ENCODE measurements around the gene NANOGP8. TPM values are rescaled to one million over a fixed set of nuclear protein-coding genes. Genes with fewer than 3 reads are reported as not detected.

NANOGP8 gene
- total and polyA plus RNA-seq, 4 donors: 0.61 to 1.0 TPM; not detected in 2

DNA sequence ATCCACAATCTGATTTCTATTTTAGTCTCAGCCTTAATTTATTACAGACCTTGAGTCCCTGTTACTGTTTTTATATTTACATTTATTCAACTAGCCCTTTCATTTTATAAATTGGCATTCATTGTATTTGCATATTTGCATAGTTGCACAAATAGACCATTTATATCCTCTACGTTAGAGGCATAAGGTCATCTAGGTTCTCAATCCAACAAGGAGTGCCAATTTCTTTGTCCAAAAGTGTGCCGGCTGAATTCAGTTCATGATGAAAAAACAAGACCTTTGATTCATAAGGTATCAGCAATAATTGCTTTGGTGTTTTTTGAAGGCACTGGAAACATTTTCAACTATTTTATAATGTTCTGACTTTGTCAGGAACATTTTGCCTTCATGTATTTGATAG, 33.9 kb upstream of the NANOGP8 start:
- no peaks in the 10 kb centered on the region for H3K27me3 ChIP-seq (ENCODE audit: control insufficient read depth, insufficient read depth, low read length)
- H3K27ac ChIP-seq (ENCODE audit: low read depth, low read length): no peak overlapping the region
- no peaks in the 10 kb centered on the region for H3K4me1 ChIP-seq (ENCODE audit: control insufficient read depth, insufficient read depth, low read length)
- no peak overlapping the region for H3K4me3 ChIP-seq (ENCODE audit: low read depth, low read length)
- no peak for DNase-seq (ENCODE audit: low read depth in 4 of 6, low spot score in 6 of 6)
- no peaks in the 10 kb centered on the region for H3K9me3 ChIP-seq (ENCODE audit: control insufficient read depth, insufficient read depth, low read length)
- WGBS (ENCODE audit: insufficient coverage): no CpG with 5 or more reads among the region's 2 CpGs
- H3K36me3 ChIP-seq (ENCODE audit: control insufficient read depth, insufficient read depth, low read length): no peaks in the 10 kb centered on the region

DNA sequence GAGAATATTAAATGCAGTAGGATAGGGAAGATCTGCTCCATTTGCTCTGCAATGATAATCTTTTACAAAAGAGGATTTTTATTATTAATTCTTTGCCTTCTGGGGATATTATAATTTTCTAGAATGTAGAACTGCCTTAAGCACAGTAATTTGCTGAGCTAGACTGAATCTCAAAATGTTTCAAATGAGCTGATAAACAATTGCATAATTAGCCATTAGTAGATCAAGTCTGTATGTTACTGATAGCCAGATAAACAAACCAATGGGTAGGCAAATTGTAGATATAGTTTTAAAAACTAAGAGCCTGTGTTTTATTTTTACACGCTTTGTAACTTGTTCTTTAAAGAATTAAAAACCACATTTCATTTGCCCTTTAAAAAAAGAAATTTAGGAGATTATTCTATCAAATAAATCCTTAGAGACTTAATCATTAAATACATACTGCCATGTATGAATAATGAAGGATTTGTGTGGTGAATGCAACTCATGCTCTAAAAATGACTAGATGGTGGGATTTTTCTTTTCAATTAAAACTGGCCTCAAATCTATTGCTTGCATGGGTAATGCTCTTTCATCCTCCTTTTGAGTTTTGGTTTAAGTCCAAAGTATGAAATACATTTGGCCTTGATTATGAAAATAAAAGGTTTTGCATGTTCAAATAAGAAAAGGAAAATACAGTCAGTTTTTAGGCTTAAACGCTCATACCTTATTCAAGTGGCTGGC, 32.6 kb upstream of the NANOGP8 start:
- H3K9me3 ChIP-seq (ENCODE audit: control insufficient read depth, insufficient read depth, low read length): no peaks in the 10 kb centered on the region
- no CpG with 5 or more reads among the region's 2 CpGs for WGBS (ENCODE audit: insufficient coverage)
- no peak for DNase-seq (ENCODE audit: low read depth in 4 of 6, low spot score in 6 of 6)
- no peak overlapping the region for H3K27ac ChIP-seq (ENCODE audit: low read depth, low read length)
- H3K4me3 ChIP-seq (ENCODE audit: low read depth, low read length): no peak overlapping the region
- no peaks in the 10 kb centered on the region for H3K4me1 ChIP-seq (ENCODE audit: control insufficient read depth, insufficient read depth, low read length)
- no peaks in the 10 kb centered on the region for H3K27me3 ChIP-seq (ENCODE audit: control insufficient read depth, insufficient read depth, low read length)
- H3K36me3 ChIP-seq (ENCODE audit: control insufficient read depth, insufficient read depth, low read length): no peaks in the 10 kb centered on the region

DNA sequence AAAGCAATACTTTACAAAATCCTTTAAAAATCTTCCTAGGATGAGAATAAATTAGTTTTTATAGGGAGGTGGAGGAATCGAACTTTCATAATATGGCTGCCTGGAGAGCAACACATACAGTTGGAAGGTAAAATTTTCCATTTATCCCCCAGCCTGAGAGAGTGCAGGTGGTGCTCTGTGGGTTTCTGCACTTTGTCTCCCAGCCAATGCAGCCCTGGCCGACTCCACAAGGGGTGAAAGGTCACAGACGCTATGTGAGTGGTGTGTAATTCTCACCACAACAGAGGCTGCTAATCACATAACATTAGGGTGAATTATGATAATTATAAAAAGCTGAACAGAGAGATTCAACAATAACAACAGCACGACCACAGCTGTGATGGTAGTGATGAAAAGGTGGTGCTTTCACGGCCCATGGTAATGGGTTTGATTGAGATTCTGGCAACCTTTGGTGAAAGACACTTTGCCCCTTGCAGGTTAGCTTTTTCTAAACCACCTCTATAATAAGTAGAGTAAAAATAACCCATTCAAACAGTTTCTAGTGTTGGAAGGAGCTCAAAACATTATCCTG, 30.1 kb upstream of the NANOGP8 start:
- H3K27ac ChIP-seq (ENCODE audit: low read depth, low read length): no peak overlapping the region
- H3K27me3 ChIP-seq (ENCODE audit: control insufficient read depth, insufficient read depth, low read length): no peaks in the 10 kb centered on the region
- no CpG with 5 or more reads among the region's 5 CpGs for WGBS (ENCODE audit: insufficient coverage)
- DNase-seq (ENCODE audit: low read depth in 4 of 6, low spot score in 6 of 6): peak in 2 of 6 donors; percentile 19 to 38
- H3K4me3 ChIP-seq (ENCODE audit: low read depth, low read length): no peak overlapping the region
- no peaks in the 10 kb centered on the region for H3K36me3 ChIP-seq (ENCODE audit: control insufficient read depth, insufficient read depth, low read length)
- H3K4me1 ChIP-seq (ENCODE audit: control insufficient read depth, insufficient read depth, low read length): no peaks in the 10 kb centered on the region
- H3K9me3 ChIP-seq (ENCODE audit: control insufficient read depth, insufficient read depth, low read length): no peaks in the 10 kb centered on the region

DNA sequence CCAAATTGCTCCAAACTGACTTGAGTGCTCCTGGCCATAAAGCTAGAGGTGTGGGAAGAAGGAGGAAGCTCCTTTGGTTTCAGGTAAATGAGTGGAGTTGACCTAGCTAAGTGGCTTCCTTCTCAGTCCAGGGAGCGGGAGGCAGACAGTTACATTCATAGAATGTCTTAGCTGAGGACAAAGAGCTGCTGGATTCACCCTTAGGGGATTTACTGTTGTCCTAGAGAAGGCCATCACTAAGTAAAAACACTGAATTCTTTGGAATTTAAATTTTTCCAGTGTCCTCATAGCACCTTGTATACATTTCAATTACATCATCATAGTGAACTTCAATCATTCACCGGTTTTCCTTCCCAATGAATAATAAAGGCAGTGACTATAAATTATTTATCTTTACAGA, 27.3 kb upstream of the NANOGP8 start:
- no peak for DNase-seq (ENCODE audit: low read depth in 4 of 6, low spot score in 6 of 6)
- Histone ChIP-seq H3K9me3 (ENCODE audit: control insufficient read depth, insufficient read depth, low read length) (no peaks in the 10 kb centered on the region), H3K4me1 (ENCODE audit: control insufficient read depth, insufficient read depth, low read length) (no peaks in the 10 kb centered on the region), H3K27ac (ENCODE audit: low read depth, low read length) (no peak overlapping the region), H3K4me3 (ENCODE audit: low read depth, low read length) (no peak overlapping the region), H3K27me3 (ENCODE audit: control insufficient read depth, insufficient read depth, low read length) (no peaks in the 10 kb centered on the region), H3K36me3 (ENCODE audit: control insufficient read depth, insufficient read depth, low read length) (no peaks in the 10 kb centered on the region)
- no CpG with 5 or more reads among the region's 2 CpGs for WGBS (ENCODE audit: insufficient coverage)

DNA sequence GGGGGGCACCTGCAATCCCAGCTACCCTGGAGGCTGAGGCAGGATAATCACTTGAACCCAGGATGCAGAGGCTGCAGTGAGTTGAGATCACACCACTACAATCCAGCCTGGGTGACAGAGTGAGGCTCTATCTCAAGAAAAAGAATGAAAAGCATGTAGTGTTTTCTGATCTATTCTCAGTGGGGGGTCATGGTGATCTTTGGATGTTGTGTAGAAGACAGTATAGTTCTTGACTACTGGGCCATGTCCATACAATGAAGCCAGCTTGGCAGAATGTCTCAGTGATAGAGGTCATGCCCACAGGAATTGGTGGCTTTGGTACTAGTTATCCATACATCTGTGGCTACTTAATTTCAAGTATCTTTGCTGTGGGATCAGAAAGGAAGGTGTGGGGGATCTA, 26.8 kb upstream of the NANOGP8 start:
- no peaks in the 10 kb centered on the region for H3K4me1 ChIP-seq (ENCODE audit: control insufficient read depth, insufficient read depth, low read length)
- H3K27ac ChIP-seq (ENCODE audit: low read depth, low read length): no peak overlapping the region
- H3K9me3 ChIP-seq (ENCODE audit: control insufficient read depth, insufficient read depth, low read length): no peaks in the 10 kb centered on the region
- no peaks in the 10 kb centered on the region for H3K36me3 ChIP-seq (ENCODE audit: control insufficient read depth, insufficient read depth, low read length)
- no peaks in the 10 kb centered on the region for H3K27me3 ChIP-seq (ENCODE audit: control insufficient read depth, insufficient read depth, low read length)
- H3K4me3 ChIP-seq (ENCODE audit: low read depth, low read length): no peak overlapping the region
- no peak for DNase-seq (ENCODE audit: low read depth in 4 of 6, low spot score in 6 of 6)

DNA sequence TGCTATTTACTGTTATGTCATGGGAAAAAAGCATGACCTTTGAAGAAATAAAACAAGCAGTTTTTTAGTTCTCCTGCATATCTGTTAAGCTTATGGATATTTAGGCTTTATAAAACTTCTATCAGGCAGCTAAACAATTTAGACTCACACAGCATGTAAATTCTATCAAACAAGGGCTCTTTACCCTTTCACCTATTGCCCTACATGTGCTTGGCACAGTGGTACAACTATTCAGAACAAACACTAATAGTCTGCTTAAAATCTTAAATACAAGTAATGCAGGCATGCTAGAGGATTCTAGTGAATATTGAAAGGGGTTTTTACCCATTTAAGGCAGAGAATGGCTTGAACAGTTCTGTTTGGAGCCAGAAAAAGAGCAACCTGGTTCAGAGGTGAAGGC, 23.4 kb upstream of the NANOGP8 start:
- Histone ChIP-seq H3K4me3 (ENCODE audit: low read depth, low read length) (no peak overlapping the region), H3K36me3 (ENCODE audit: control insufficient read depth, insufficient read depth, low read length) (no peaks in the 10 kb centered on the region), H3K9me3 (ENCODE audit: control insufficient read depth, insufficient read depth, low read length) (no peaks in the 10 kb centered on the region), H3K4me1 (ENCODE audit: control insufficient read depth, insufficient read depth, low read length) (no peaks in the 10 kb centered on the region), H3K27me3 (ENCODE audit: control insufficient read depth, insufficient read depth, low read length) (no peaks in the 10 kb centered on the region), H3K27ac (ENCODE audit: low read depth, low read length) (no peak overlapping the region)
- DNase-seq (ENCODE audit: low read depth in 4 of 6, low spot score in 6 of 6): no peak

DNA sequence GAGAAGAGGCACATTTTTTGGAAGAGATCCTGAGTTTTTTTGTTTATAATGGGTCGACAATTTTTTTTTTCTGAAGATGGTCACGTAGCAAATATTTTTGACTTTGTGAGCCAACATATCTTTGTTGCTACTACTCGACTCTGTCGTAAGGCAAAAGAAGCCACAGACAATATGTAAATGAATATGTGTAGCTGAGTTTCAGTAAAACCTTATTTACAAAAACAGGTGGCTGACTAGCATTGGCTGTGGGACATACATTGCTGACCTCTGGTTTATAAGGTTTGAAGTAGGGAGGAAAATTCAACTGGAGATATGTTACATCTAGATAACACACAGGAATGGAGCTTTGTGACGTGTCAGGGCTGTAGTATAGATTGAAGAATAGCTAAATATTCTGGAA, 22.5 kb upstream of the NANOGP8 start:
- Histone ChIP-seq H3K4me1 (ENCODE audit: control insufficient read depth, insufficient read depth, low read length) (no peaks in the 10 kb centered on the region), H3K27ac (ENCODE audit: low read depth, low read length) (no peak overlapping the region), H3K9me3 (ENCODE audit: control insufficient read depth, insufficient read depth, low read length) (no peaks in the 10 kb centered on the region), H3K4me3 (ENCODE audit: low read depth, low read length) (no peak overlapping the region), H3K27me3 (ENCODE audit: control insufficient read depth, insufficient read depth, low read length) (no peaks in the 10 kb centered on the region), H3K36me3 (ENCODE audit: control insufficient read depth, insufficient read depth, low read length) (no peaks in the 10 kb centered on the region)
- no peak for DNase-seq (ENCODE audit: low read depth in 4 of 6, low spot score in 6 of 6)
- no CpG with 5 or more reads among the region's 5 CpGs for WGBS (ENCODE audit: insufficient coverage)

DNA sequence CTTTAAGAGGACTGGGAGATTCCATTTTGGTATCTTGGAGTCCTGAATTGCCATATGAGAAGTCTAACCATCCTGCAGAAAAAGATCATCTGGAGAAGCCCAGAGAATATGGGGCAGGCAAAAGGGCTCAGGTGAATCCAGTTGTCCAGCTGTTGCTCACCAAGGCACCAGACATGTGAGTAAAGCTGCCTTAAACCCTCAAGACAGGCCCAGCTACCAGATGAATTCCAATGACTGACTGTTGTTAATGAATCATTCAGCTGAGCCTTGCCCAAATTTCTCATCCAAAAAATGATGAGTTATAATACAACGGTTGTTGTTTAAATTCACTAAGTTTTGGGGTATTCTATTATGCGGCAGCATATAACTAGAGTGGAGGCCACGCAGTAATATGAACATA, 22.0 kb upstream of the NANOGP8 start:
- H3K36me3 ChIP-seq (ENCODE audit: control insufficient read depth, insufficient read depth, low read length): no peaks in the 10 kb centered on the region
- H3K4me3 ChIP-seq (ENCODE audit: low read depth, low read length): no peak overlapping the region
- H3K4me1 ChIP-seq (ENCODE audit: control insufficient read depth, insufficient read depth, low read length): no peaks in the 10 kb centered on the region
- no CpG with 5 or more reads among the region's 3 CpGs for WGBS (ENCODE audit: insufficient coverage)
- H3K9me3 ChIP-seq (ENCODE audit: control insufficient read depth, insufficient read depth, low read length): no peaks in the 10 kb centered on the region
- H3K27me3 ChIP-seq (ENCODE audit: control insufficient read depth, insufficient read depth, low read length): no peaks in the 10 kb centered on the region
- no peak for DNase-seq (ENCODE audit: low read depth in 4 of 6, low spot score in 6 of 6)
- no peak overlapping the region for H3K27ac ChIP-seq (ENCODE audit: low read depth, low read length)

DNA sequence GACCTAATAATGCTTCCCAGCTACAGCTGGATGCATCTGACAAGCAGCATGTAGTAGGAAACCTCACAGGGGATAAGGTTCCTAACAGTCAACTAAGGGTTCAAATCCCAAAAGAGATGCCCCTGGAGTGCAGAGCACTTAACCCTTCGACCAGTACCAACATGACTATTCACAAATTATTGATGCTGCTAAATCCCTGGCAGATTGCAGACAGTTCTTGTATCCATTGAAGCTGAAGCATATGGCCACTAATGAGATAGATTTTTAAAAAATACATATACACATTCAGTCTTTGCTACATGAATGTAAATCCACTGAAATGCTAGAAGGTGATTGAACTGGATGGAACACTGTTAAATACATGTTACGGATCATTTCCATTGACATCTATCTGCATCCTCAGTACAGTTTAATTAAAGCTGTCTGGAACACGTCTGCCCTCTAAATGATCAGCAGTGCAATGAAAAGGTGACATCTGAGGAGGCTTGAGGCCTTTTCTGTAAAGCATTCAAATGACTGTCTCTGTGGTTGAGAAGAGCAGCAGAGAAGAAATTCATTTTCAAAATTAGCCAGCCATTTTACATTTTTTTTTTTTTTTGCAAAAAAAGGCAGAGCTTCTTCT, 19.5 kb upstream of the NANOGP8 start:
- no peak overlapping the region for H3K4me3 ChIP-seq (ENCODE audit: low read depth, low read length)
- H3K27me3 ChIP-seq (ENCODE audit: control insufficient read depth, insufficient read depth, low read length): no peaks in the 10 kb centered on the region
- H3K36me3 ChIP-seq (ENCODE audit: control insufficient read depth, insufficient read depth, low read length): no peaks in the 10 kb centered on the region
- no peaks in the 10 kb centered on the region for H3K4me1 ChIP-seq (ENCODE audit: control insufficient read depth, insufficient read depth, low read length)
- WGBS (ENCODE audit: insufficient coverage): no CpG with 5 or more reads among the region's 3 CpGs
- peak in 1 of 6 donors; percentile 49 for DNase-seq (ENCODE audit: low read depth in 4 of 6, low spot score in 6 of 6)
- no peak overlapping the region for H3K27ac ChIP-seq (ENCODE audit: low read depth, low read length)
- H3K9me3 ChIP-seq (ENCODE audit: control insufficient read depth, insufficient read depth, low read length): no peaks in the 10 kb centered on the region

DNA sequence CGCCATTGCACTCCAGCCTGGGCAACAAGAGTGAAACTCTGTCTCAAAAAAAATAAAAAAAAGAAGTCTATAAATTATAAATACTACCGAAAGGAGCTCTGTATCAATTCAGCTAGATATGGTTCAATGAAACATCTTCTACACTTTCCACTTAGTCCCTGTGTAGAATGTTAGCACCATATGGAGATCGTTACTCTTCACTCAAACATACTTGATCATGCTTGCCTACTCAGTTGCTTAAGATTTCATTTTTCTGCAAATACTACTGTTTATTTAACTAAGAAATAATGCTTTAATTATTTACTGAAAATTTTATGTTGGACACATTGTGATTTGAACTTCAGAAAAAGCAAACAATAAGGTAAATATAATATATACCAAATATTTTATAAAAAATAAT, 17.1 kb upstream of the NANOGP8 start:
- no peak for DNase-seq (ENCODE audit: low read depth in 4 of 6, low spot score in 6 of 6)
- Histone ChIP-seq H3K36me3 (ENCODE audit: control insufficient read depth, insufficient read depth, low read length) (no peaks in the 10 kb centered on the region), H3K9me3 (ENCODE audit: control insufficient read depth, insufficient read depth, low read length) (no peaks in the 10 kb centered on the region), H3K27ac (ENCODE audit: low read depth, low read length) (no peak overlapping the region), H3K4me1 (ENCODE audit: control insufficient read depth, insufficient read depth, low read length) (no peaks in the 10 kb centered on the region), H3K4me3 (ENCODE audit: low read depth, low read length) (no peak overlapping the region), H3K27me3 (ENCODE audit: control insufficient read depth, insufficient read depth, low read length) (no peaks in the 10 kb centered on the region)
- no CpG with 5 or more reads among the region's 3 CpGs for WGBS (ENCODE audit: insufficient coverage)
